Heart left ventricle (tissue), 13 donors: ENCODE data around the gene PDE6D.

Experiments
- POLR2A ChIP-seq, 2 donors: fragments of 450-650 bp; IDR thresholded peaks; one replicate each; pipeline ENCODE4 v1.6.1; 2017; ENCODE audit warnings: antibody characterized with exemption in 2 of 2, mild to moderate bottlenecking in 2 of 2, moderate library complexity in 2 of 2
- TF ChIP-seq, protein P1 (sequence below), 12 donors: fragments of 200-600 bp; sonication (generic) in 4 of 12; IDR thresholded peaks; one replicate each; pipeline versions ENCODE4 v1.5.0 to v1.8.0; 2018 to 2022; ENCODE audit warnings: antibody characterized with exemption in 12 of 12, mild to moderate bottlenecking in 5 of 12
- donor health status: ischemic (EF 13 %, LVEDD 7.1; RV severe dilation, severe dysfunction).
- donor health status: DM: no; HTN: yes; CAD: no.
- donor health status: DM: no; HTN: no; CAD: no.
- donor health status: ischemic (EF 25% LVEDD 6.9; RV normal size, moderate dysfunction).
- donor health status: ischemic (EF 25% LVEDD 5.7; RV mildly dilated, moderate dysfunction).
- donor health status: ischemic (EF 35%, LVEDD 5.7; RV mildly dilated, moderate dysfunction).
- donor health status: nonischemic (EF 11% LVEDD 7.7; RV severe dilation, severe dysfunction).
- donor health status: DM: yes; HTN: yes; CAD: no.
- donor health status: PGD.
- donor health status: ischemic (EF 29% LVEDD 5.4; RV normal size, mild dysfunction).
- donor health status: nonischemic (EF 23%, LVEDD 6.1; RV moderate dilation, normal function).

DNA sequence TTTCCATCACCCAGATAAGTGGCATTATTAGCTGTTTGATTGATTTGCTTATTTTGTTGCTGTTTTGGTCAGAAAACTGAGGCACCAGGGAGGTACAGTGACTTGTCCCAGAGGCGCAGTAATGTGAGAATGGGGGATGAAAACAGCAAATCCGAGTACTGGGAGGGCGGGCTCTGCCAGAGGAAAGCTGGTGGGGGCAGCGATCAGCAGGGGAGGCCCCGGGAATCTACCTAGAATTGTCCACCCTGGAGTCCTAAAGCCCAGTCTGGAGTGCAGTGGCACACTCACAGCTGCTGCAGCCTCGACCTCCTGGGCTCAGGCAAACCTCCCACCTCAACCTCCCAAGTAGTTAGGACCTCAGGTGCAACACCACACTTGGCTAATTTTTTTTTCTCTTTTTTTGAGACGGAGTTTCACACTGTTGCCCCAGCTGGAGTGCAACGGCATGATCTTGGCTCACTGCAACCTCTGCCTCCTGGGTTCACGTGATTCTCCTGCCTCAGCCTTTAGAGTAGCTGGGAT lies 89.8 kb downstream of the PDE6D start:
- TF ChIP-seq, protein P1, sequence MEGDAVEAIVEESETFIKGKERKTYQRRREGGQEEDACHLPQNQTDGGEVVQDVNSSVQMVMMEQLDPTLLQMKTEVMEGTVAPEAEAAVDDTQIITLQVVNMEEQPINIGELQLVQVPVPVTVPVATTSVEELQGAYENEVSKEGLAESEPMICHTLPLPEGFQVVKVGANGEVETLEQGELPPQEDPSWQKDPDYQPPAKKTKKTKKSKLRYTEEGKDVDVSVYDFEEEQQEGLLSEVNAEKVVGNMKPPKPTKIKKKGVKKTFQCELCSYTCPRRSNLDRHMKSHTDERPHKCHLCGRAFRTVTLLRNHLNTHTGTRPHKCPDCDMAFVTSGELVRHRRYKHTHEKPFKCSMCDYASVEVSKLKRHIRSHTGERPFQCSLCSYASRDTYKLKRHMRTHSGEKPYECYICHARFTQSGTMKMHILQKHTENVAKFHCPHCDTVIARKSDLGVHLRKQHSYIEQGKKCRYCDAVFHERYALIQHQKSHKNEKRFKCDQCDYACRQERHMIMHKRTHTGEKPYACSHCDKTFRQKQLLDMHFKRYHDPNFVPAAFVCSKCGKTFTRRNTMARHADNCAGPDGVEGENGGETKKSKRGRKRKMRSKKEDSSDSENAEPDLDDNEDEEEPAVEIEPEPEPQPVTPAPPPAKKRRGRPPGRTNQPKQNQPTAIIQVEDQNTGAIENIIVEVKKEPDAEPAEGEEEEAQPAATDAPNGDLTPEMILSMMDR (IDR thresholded peaks at IDR 0.05), result no peak
- TF ChIP-seq POLR2A (IDR thresholded peaks at IDR 0.05), result no peak
